Activated CD8-positive, alpha-beta T cell treated with anti-CD3 and anti-CD28 coated beads for 36 hours (primary cell): ENCODE measurements around the gene SPATA13. TPM values are rescaled to one million over a fixed set of nuclear protein-coding genes. Genes with fewer than 3 reads are reported as not detected.

ENCODE experiments used
- ATAC-seq: fragments of 200-7000 bp; cut with Tn5 transposase; one replicate; pipeline ENCODE4 v1.10.0; 2021; ENCODE audit warnings: mild to moderate bottlenecking, moderate library complexity
- CTCF ChIA-PET: fragments of 350-600 bp; sonication (Branson Sonifier 250); formaldehyde crosslinking; loops from one replicate; lab custom pipeline; 2021; ENCODE audit warnings: antibody characterized with exemption; lab: Charles Lee
- POLR2A ChIA-PET: fragments of 350-600 bp; sonication (Branson Sonifier 250); formaldehyde crosslinking; loops from one replicate; lab custom pipeline; 2021; ENCODE audit warnings: antibody characterized with exemption; lab: Charles Lee
- DNase-seq: peaks from one replicate; pipeline ENCODE4 v3.0.0-alpha.2; 2020
- H3K27ac Mint-ChIP-seq: one replicate; pipeline ENCODE4 v1.8.0; 2021; ENCODE audit warnings: mild to moderate bottlenecking, mixed read lengths
- H3K27me3 Mint-ChIP-seq: one replicate; pipeline ENCODE4 v1.8.0; 2021; ENCODE audit warnings: mixed read lengths
- H3K36me3 Mint-ChIP-seq: one replicate; pipeline ENCODE4 v1.8.0; 2021; ENCODE audit warnings: low read depth, mixed read lengths
- H3K4me1 Mint-ChIP-seq: one replicate; pipeline ENCODE4 v1.8.0; 2021; ENCODE audit warnings: low read depth, mixed read lengths
- H3K4me3 Mint-ChIP-seq: one replicate; pipeline ENCODE4 v1.8.0; 2021; ENCODE audit warnings: mild to moderate bottlenecking, moderate library complexity, mixed read lengths
- H3K9me3 Mint-ChIP-seq: one replicate; pipeline ENCODE4 v1.8.0; 2021; ENCODE audit warnings: mixed read lengths
- CTCF ChIP-seq: fragments of 200-600 bp; IDR thresholded peaks from one replicate; pipeline ENCODE4 v1.8.0; 2022; ENCODE audit warnings: antibody characterized with exemption, mild to moderate bottlenecking
- intact Hi-C: fragments of 100-400 bp; cut with micrococcal nuclease; formaldehyde crosslinking; loops from one replicate; pipeline ENCODE4 v1.10.0; 2022
- total RNA-seq, 2 experiments: library from RNA; stranded (reverse); gene quantifications; one replicate each; pipeline ENCODE4 v1.2.3, GENCODE V29; 2021

Gene SPATA13
- total RNA-seq, 2 experiments from 2014 or later: 47.0 to 47.4 TPM

- TF ChIP-seq CTCF: no peak
- CTCF ChIA-PET: no interaction called here
- intact Hi-C loops: no loop called here
- POLR2A ChIA-PET: no interaction called here
- DNase-seq: no peak
- Mint-ChIP-seq H3K36me3 (peaks cover 26% of the 10 kb centered on the region), H3K9me3 (peaks cover 7% of the 10 kb centered on the region), H3K27me3 (no peaks in the 10 kb centered on the region), H3K4me1 (peaks cover 55% of the 10 kb centered on the region), H3K4me3 (no peak overlapping the region), H3K27ac (no peak overlapping the region)
- ATAC-seq: no peak
Measured at GRCh38 chr13:24184882-24185281, 24.4 kb downstream of the SPATA13 start.

- no peak for TF ChIP-seq CTCF
- Mint-ChIP-seq H3K27me3 (no peaks in the 10 kb centered on the region), H3K36me3 (peaks cover 25% of the 10 kb centered on the region), H3K4me3 (no peak overlapping the region), H3K27ac (no peak overlapping the region), H3K4me1 (peaks cover 51% of the 10 kb centered on the region), H3K9me3 (peaks cover 5% of the 10 kb centered on the region)
- CTCF ChIA-PET: no interaction called here
- no peak for ATAC-seq
- no peak for DNase-seq
- intact Hi-C loops: no loop called here
- POLR2A ChIA-PET: no interaction called here
Measured at GRCh38 chr13:24185591-24186232, 25.2 kb downstream of the SPATA13 start.

DNA sequence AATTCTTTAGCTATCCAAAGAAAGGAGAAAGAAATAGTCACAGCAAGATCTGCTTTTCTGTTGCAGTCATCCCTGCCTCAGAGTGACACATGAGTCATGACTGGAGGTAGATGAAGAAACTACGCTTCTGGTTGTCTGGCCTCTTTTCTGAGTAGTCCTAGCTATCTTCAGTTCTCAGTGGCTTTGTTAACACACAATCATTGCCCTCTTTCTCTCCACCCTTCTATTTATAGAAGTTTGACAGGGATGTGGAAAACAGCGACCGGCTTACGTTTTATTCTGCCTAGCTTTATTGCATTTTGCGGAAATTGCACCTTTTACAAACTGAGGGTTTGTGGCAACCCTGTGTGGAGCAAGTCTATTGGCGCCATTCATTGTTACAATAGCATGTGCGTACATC, 26.7 kb downstream of the SPATA13 start:
- intact Hi-C loops: no loop called here
- POLR2A ChIA-PET: interaction anchor here (0.9 to 2.9 kb wide), 4 partner anchors 14 to 129 kb away, joined by 3 to 12 read pairs (median 6); partner anchors contain the start of gene SPATA13
- Mint-ChIP-seq H3K27ac (peak overlapping the region; percentile 81), H3K4me3 (no peak overlapping the region), H3K9me3 (peaks cover 2% of the 10 kb centered on the region), H3K4me1 (peaks cover 47% of the 10 kb centered on the region), H3K27me3 (no peaks in the 10 kb centered on the region), H3K36me3 (peaks cover 20% of the 10 kb centered on the region)
- no peak for TF ChIP-seq CTCF
- CTCF ChIA-PET: interaction anchor here (0.8 to 1.7 kb wide), 8 partner anchors 10 to 134 kb away, joined by 3 to 5 read pairs (median 3); no protein-coding TSS in a partner anchor
- peak; percentile 48 for DNase-seq
- peak; percentile 94 for ATAC-seq

DNA sequence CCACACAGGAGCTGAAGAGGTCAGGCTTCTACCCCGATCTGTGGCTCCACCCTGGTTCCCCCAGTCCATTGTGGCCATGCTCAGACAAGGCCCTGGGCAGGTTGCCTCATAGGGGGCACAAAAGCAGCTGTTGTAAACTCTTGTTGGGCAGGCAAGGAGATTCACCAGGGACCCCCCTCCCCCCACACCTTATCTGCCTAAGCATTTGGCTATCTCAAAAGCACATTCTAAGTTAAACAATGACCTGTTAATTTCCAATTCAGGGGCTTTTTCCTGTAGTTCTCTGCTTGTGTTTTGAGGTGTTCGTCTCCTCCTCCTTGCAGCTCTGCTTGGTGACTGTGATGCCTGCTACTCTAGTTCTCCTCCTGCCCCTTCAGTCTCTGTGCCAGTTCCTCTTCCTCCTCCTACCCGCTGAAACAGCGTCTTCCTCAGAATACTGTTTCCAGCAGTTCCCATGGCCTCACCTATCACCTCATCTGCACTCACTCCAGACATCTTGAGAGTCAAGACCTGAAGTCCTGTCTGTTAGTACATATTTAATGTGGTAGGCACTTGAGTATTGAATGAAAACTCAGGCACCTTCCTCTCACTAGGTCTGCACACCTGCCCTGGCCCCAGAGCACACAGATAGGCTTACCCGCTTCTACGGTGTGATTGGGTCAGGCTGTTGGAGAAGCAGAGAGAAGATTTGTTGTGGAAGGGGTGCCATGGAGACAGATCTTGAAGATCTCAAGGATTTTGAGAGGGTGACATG, 31.7 kb downstream of the SPATA13 start:
- Mint-ChIP-seq H3K4me1 (peaks cover 36% of the 10 kb centered on the region), H3K27ac (peak overlapping the region; percentile 6), H3K4me3 (no peak overlapping the region), H3K36me3 (peaks cover 8% of the 10 kb centered on the region), H3K9me3 (no peaks in the 10 kb centered on the region), H3K27me3 (no peaks in the 10 kb centered on the region)
- ATAC-seq: no peak
- intact Hi-C loops: no loop called here
- no peak for TF ChIP-seq CTCF
- CTCF ChIA-PET: no interaction called here
- POLR2A ChIA-PET: interaction anchor here (0.6 to 1.7 kb wide), 3 partner anchors 16 to 163 kb away, joined by 3 to 5 read pairs (median 4); partner anchors contain the start of gene SPATA13
- no peak for DNase-seq

DNA sequence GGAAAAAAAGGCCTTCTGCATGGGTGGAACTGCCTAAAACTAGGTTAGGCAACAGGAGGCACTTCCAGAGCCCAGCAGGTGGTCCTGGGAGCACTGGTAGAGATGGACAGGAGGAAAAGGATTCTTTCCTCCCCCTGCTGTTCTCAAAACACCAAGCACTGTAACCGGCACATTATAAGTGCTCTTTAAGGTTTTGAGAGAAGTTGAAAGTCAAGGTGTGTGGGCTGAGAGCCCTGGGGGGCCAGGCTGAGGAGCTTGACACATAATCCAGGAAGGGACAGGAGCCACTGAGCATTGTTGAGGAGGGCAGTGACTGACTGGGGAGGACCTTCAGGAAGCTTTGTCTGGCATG, 32.3 kb downstream of the SPATA13 start:
- Mint-ChIP-seq H3K4me3 (no peak overlapping the region), H3K9me3 (no peaks in the 10 kb centered on the region), H3K27ac (no peak overlapping the region), H3K36me3 (peaks cover 8% of the 10 kb centered on the region), H3K27me3 (no peaks in the 10 kb centered on the region), H3K4me1 (peaks cover 31% of the 10 kb centered on the region)
- ATAC-seq (no peak), DNase-seq (no peak)
- ChIA-PET POLR2A (interaction anchor here (0.6 to 1.7 kb wide), 3 partner anchors 11 to 164 kb away, joined by 3 to 5 read pairs (median 4); partner anchors contain the start of gene SPATA13), CTCF (interaction anchor here (1.1 to 1.9 kb wide), 2 partner anchors 36 to 139 kb away, joined by 3 to 6 read pairs; no protein-coding TSS in a partner anchor)
- intact Hi-C loops: no loop called here
- TF ChIP-seq CTCF: no peak
